GM19372 (cell line): ENCODE measurements around the gene CEP112.

Experiments used
- ATAC-seq: cut with Tn5 transposase; IDR thresholded peaks from one replicate; pipeline ENCODE4 v1.9.1; 2021; ENCODE audit warnings: mild to moderate bottlenecking, low read depth, moderate library complexity; ENCODE audit not compliant: unreplicated experiment

The CEP112 gene

DNA sequence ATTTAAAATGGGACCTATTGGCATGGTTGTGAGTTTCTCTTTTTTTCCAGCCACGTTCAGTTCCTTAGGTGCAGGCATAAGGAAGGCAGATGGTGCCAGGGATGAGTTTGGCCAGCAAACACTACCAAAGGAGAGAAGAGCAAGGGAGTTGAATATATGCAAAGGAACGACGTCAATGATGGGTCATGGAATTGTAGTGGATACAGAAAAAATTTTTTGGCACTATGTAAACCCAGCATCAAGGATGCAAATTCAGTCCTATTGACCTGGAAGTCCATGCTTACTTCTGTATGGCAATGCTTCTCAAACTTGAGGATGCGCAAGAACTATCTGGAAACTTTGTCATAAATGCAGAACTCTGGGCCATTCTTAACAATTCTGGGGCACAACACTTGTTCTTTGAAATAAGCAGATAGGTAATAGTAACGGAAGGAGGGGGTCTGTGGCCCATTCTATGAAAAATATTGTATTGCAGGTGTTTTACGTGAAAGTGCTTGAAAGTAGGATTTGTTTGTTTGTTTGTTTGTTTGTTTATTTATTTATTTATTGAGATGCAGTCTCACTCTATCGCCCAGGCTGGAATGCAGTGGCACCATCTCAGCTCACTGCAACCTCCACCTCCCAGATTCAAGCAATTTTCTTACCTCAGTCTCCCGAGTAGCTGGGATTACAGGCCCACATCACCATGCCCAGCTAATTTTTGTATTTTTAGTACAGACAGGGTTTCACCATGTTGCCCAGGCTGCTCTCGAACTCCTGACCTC lies 19.3 kb upstream of the CEP112 start:
- ATAC-seq, result no peak

DNA sequence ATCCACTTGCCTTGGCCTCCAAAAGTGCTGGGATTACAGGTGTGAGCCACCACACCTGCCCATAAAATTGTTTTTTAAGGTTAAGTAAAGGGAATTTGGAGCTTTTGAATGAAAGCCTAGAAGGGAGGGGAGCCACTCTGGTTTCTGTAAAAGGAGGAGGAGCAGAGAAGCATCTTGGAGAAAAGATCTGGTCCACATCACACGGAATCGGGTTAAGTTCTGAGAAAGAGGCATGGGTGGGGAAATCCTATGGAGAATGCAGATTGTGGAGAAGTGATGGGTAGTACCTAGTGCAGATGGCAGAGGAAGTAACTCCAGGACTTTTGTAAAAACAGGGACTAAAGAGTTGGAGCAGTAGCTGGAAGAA lies 18.3 kb upstream of the CEP112 start:
- no peak for ATAC-seq

DNA sequence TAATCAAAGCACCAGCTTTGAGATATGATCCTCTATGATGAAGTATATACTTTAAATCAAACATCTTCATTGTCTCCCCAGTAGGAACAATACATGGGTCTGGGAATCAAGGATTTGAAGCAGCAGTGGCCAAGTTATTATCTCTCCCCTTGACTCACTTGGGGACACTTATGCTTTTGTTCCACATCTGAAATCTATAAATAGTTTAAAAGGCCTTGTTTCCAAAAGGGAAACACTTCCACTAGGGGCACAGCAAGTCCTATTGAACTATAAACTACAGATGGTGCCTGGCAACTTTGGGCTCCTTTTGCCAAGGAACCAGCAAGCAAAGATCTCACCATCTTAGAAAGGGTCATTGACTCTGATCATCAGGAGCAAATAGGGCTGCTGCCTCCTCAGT lies 16.0 kb upstream of the CEP112 start:
- ATAC-seq, result no peak

DNA sequence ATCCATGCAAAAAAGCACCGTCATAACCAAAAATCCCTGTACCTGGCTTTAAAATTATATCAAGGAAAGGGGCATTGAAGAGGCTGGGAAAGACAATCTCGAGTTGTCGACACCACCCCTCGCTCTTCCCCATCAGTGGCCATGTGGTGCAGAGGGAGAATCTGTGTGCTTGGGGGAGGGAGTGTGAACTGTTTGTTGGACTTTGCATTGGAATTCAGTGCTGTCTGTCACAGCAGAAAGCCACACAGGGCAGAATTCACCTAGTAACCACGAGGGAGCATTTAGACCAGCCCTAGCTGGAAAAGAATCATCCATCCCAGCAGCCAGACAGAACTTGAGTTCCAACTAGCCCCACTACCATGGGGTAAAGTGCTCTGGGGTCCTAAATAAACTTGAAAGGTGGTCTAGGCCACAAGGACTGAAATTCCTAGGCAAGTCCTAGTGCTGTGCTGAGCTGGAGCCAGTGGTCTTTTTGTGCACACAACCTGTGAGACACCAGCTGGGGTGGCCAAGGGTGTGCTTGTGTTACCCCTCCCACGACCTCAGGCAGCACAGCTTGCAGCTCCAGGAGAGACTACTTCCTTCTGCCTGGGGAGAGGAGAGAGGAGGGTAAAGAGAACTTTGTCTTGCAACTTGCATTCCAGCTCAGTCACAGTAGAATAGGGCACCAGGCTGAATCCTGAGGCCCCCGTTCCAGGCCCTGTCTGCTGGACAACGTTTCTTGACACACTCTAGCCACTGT lies 11.5 kb upstream of the CEP112 start:
- no peak for ATAC-seq

DNA sequence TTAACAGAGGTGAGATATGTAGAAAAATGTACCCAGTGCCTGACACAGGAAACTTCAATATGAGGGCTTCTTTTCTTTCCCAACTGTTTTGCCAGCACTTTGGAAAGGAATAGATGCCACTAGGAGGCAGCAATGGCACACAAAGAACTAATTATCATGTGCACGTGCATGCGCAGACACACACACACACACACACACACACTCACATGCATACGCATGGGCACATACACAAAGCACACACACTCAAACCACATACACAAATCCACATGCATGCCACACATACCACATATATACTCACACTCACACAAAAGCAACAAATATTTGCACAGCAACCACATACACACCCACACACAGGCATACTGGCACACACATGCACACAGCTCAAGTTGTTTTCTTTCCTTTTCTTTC lies 8.8 kb upstream of the CEP112 start:
- ATAC-seq, result no peak

DNA sequence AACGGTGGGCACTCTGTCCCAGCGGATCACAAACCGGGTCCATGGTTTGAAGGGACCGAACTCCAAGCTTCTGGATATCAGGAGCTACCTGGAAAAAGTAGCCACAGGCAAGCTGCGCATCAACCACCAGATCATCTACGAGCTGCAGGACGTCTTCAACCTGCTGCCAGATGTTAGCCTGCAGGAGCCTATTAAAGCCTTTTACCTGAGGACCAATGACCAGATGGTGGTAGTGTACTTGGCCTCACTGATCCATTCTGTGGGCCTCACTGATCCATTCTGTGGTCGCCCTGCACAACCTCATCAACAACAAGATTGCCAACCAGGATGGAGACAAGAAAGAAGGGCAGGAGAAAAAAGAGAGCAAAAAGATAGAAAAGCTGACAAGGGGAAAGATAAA lies 6.3 kb upstream of the CEP112 start:
- ATAC-seq, result no peak

DNA sequence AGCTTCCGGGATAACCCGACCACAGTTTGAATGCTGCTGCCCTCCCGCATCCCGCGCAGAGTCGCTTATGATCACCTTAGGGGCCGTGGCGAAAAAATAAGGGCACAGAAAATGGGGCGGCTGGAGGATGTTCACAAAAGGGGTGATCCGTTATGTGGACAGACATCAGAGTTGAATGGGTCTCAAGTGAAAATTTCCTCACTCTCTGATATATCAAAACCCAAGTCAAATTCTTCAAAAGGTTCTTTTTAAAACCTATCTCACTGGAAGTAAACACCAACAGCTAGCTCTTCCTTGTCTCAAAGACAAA lies 400 bp upstream of the CEP112 start:
- no peak for ATAC-seq

DNA sequence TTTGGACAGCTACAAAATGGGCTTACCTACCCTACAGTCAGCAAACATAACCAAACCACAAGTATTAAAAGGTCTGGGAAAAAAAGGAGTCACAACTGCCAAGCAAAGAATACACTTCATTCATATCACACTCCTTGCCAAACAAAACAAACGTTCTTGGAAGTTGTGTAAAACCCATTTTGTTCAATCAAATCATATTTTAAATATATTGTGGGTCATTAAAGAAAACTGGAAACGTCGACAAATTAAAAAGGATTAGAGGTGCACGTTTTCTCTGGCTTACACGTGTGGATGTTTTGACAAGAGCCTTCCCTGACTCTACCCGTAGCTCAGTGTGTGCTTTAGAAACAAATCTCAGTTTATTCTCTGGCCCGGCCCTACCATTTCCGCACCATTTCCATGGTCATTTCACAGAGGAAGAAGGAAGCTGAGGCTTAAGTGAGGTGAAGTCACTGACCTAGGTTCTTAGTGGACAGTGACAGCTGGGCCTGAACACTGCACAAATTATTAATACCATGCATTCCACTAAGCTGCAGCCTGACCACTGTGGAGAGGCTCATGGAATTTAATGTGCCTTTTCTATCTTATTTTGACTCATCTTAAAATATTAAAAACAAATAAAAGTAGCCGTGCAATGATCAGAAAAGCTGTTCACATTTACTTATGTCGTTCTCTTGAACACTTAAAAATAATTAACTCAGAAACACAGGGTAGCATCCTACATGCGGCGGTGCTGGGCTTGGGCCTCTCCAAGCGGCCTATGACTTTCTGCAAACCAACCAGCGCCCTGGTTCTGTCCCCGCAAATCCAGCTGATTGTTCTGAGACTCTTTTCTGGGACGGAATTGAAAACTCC lies 968 bp downstream of the CEP112 start:
- ATAC-seq, result no peak

DNA sequence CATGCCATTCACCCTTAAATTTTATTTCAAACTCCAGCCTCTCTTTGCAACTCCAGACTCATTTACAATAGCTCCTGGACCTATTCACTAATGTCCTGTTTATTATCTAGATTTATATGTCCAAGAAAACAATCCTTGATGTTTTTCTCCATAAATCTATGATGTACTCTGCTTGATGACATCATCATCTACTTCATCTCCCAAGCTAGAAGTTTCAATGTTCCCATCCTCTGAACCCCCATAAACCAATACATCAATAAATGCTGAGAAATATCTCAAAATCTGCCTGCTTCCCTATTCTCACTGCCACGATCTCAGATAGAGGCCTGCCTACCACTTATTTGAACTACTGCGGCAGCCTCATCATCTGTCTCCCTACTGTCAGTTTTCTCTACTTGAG lies 4.2 kb downstream of the CEP112 start:
- no peak for ATAC-seq

DNA sequence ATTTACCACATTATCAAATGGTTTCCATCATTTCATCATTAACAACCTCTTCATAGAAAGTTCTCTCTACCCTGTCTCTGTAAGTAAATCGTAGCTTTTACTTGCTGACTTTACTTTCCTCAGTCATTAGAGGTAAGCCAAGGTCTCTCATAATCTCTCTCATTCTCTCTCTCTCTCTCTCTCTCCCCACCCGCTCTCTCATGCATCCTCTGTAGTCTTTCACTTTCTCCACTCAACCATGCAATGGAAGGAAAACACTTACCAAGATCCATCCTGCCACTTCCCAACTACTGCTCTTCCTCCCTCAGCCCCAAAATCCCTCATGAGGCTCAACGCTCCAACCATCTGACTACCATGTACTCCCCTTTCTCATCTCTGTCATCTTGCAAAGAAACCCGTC lies 6.1 kb downstream of the CEP112 start:
- no peak for ATAC-seq

DNA sequence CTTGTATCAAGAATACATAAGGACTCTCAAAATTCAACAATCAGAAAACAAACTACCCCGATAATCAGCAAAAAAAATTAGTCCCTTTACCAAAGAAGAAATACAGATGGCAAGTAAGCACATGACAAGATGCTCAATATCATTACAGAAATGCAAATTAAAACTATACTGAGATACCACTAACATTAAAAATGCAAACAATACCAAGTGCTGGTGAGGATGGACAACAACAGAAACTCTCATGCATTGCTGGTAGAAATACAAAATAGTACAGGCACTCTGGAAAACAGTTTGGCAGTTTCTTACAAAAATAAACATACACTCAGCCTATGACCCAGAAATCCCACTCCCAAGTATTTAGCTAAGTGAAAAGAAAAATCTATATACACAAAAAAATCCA lies 7.5 kb downstream of the CEP112 start:
- ATAC-seq, result no peak

DNA sequence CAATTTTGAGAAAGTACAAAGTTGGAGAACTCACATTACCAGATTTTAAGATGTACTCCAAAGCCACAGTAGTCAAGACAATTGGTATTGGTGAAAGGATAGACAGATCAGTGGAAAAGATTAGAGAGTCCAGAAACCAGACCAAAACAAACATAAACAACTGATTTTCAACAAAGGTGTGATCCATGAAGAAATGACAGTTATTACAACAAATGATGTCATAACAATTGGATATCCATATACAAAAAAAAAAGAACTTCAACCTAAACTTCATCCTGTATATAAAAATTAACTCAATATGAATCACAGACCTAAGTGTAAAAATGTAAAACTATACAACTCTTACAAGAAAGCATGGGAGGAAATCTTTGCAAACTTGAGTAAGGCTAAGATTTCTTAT lies 8.4 kb downstream of the CEP112 start:
- ATAC-seq, result no peak

DNA sequence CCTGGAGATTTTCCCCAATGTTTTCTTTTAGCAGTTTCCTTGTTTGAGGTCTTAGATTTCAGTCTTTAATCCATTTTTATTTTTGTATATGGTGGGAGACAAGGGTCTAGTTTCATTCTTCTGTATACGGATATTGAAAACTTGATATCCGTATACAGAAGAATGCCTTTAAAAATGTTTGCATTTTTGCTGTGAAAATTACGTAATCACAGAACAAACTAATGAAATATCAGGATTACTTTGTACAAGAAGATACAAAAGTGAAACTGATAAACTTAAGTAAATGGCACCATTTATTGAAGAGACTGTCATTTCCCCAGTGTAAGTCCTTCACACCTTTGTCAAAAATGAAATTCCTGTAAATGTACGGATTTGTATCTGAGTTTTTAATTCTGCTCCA lies 13.3 kb downstream of the CEP112 start:
- no peak for ATAC-seq

DNA sequence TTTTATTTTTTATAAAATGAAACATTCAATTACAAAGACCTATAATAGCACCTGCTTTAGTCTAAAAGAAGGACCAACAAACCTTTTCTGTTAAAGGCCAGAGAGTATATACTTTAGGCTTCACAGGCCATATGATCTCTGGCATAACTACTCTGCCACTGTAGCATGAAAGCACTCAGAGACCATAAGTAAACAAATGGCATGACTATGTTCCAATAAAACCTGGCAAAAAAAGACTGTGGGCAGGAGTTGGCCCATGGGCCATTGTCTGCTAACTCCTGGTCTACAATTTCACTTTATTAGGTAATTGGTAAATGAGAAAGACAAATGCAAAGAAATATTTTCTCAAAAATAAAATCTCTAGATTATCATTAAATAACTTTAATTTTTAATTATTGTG lies 14.9 kb downstream of the CEP112 start:
- ATAC-seq, result no peak

DNA sequence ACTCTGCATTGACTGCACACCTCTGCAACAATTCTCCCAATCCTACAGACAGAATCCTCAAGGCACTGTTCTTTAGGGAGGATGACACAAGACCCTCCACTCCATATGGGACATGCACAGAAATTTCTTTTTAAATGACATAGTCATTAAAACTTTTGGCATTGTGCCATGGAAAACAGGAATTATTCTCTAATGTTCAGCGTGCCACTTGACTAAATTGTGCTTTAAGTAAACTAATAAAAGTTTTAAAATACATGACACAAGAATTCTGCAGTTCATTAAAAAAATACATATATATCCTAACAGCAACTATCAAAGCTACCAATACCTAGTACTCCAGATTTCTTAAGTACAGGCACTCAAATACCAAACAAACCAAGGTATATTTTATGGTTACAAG lies 16.0 kb downstream of the CEP112 start:
- ATAC-seq, result no peak

DNA sequence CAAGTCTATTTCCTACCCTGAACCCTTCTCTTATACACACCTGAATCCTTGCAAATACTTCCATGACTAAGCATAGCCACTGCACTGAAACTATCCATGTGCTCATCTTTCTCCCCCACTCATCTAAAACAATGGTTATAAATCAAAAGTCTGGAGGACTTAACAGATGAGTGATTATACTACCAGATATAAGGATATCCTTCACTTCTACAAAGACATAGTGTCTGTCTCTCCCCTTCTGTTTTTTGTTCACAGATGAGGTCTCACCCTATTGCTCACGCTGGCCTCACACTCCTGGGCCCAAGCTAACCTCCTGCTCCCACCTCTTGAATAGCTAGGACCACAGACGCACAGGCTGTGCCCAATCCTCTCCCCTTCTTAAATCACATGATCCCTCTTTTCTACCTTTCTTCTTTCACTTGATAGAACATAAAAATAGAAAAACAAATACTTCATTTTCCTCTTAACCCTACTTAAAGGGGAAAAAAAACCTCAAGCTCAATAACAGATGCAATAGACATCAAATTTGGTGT lies 19.2 kb downstream of the CEP112 start:
- no peak for ATAC-seq

DNA sequence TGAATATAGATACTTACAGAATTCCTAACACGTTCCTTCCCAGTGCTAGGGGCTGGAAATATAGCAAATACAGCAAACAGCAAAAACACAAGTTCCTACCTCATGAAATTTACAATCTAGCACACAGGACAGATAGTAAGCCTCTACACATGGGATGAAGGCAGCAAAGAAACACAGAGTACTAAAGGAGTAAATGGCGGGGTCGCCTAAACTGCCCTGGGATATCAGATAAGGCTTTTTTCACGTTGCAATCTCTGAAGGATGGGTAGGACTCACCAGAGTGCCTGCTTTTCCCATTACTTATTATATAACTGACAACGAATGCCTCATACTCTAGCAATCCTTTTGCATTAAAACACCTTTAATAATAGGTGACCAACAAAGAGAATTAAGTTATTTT lies 19.8 kb downstream of the CEP112 start:
- no peak for ATAC-seq

DNA sequence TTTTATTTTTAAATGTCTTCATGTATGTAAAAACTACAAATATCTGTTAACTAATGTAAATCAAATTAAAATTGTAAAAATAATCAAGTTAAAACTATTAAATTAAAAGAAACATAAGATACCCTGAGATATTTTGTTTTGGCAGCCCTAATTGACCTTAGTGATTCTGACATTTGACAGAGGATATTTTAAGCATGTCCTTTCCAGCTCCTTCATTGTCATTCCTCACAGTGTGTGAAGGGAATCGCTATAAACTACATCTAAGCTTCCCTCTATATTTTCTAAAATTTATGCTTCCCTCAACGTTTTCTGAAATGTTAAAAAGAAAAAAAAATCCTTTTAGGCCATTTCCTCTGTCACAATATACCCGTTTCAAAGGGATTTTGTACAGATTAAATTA lies 20.2 kb downstream of the CEP112 start:
- ATAC-seq, result no peak

DNA sequence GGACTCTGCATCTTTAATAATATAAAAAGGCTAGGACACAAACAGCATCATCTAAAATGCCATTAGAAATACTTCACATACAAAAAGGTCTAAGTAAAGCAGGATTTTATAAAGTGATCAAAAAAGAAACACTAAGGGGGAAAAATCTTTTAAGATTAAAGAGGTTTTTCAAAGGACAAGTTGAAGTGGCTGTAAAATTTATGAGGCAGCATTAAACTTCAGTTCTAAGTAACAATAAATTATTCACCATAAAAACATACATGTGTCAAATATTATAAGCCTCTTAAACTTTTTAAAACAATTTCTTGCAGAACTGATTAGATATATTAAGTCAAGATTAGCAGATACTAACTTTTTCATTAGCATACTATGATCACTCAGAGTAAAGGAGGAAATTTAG lies 20.8 kb downstream of the CEP112 start:
- no peak for ATAC-seq

DNA sequence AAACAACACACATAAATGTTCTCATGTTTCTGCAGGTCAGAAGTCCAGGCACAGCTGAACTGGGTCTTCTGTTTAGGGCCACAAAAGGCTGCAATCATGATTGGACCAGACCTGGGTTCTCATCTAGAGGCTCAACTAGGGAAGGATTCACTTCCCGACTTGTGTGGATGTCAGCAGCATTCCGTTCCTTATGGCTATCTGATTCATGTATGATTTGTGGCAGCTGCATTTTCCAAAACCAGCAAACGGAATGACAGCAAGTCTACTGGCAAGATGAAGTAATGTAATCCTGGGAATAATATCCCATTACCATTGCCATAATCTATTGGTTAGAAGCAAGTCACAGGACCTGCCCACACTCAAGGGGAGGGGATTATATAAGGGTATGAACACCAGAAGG lies 22.1 kb downstream of the CEP112 start:
- ATAC-seq, result no peak

DNA sequence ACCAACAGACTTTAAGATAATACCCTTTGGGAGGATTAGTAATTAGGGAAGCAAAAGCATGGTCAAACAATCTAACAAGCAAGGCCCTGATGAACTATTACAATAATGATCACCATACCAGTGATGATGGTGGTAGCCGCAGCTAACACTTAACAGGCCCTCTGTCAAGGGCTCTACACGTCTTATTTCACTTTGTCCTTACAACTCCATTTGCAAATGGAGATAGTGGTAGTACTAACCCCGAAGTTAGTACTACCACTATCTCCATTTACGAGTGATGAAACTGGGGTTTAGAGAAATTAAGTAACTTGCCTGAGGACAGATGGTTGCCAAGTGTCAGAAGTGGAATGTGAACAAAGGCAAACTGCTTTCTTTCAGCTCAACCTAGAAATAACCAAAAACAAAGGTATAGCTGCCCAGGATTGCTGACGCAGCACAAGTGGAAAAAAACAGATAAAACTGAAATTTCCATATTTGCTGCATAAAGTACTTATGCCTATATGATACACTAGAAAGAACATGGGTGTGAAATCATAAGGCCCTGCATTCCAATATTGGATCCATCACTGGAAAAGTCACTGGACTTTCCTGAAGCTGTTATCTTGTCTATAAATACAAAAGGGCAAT lies 24.6 kb downstream of the CEP112 start:
- ATAC-seq, result no peak
